Gastrocnemius medialis (tissue), 4 donors: ENCODE results near the gene NCK1. TPM values are rescaled to one million over a fixed set of nuclear protein-coding genes. Genes with fewer than 3 reads are reported as not detected.

Experiments used
- ATAC-seq, 2 donors: fragments of 150-250 bp; one replicate each; pipeline ENCODE4 v1.9.1; 2016
- DNase-seq, 2 donors: peaks; one replicate each; pipeline ENCODE4 v3.0.0-alpha.2; 2019
- H3K27ac ChIP-seq, 4 donors: fragments of 200-600 bp; sonication (generic); 1 replicate in 1 of 4; 2 replicates in 3 of 4; pipeline ENCODE4 v1.5.1; 2016 to 2018; ENCODE audit warnings: mild to moderate bottlenecking in 2 of 4, moderate library complexity in 1 of 4
- H3K27me3 ChIP-seq, 3 donors: fragments of 200-600 bp; sonication (generic) in 2 of 3; 1 replicate in 1 of 3; 2 replicates in 2 of 3; pipeline versions ENCODE4 v1.5.1 to v1.6.0; 2016 to 2019; ENCODE audit warnings: mild to moderate bottlenecking in 1 of 3, moderate library complexity in 1 of 3
- H3K36me3 ChIP-seq, 2 donors: fragments of 200-600 bp; sonication (generic) in 1 of 2; one replicate each; pipeline ENCODE4 v1.5.1; 2017 to 2018
- H3K4me1 ChIP-seq, 2 donors: fragments of 200-600 bp; sonication (generic) in 1 of 2; one replicate each; pipeline ENCODE4 v1.5.1; 2016 to 2017; ENCODE audit warnings: mild to moderate bottlenecking in 2 of 2
- H3K4me3 ChIP-seq, 4 donors: fragments of 200-600 bp; sonication (generic) in 3 of 4; 1 replicate in 1 of 4; 2 replicates in 3 of 4; pipeline ENCODE4 v1.5.1; 2016 to 2019; ENCODE audit warnings: mild to moderate bottlenecking in 2 of 4
- H3K9me3 ChIP-seq, 3 donors: fragments of 200-600 bp; sonication (generic) in 2 of 3; 1 replicate in 1 of 3; 2 replicates in 2 of 3; pipeline ENCODE4 v1.5.1; 2016 to 2019
- CTCF ChIP-seq, 5 experiments: fragments of 450-650 bp in 3 of 5; fragments of 200-600 bp in 2 of 5; sonication (generic) in 2 of 5; IDR thresholded peaks in 4 of 5; conservative IDR thresholded peaks in 1 of 5; 1 replicate in 4 of 5; 2 replicates in 1 of 5; pipeline ENCODE4 v1.5.1; 2016 to 2019; ENCODE audit warnings: antibody characterized with exemption in 5 of 5, mild to moderate bottlenecking in 3 of 5, moderate library complexity in 3 of 5
- POLR2A ChIP-seq, 2 donors: fragments of 450-650 bp; IDR thresholded peaks; one replicate each; pipeline ENCODE4 v1.6.1; 2017; ENCODE audit warnings: antibody characterized with exemption in 2 of 2, mild to moderate bottlenecking in 2 of 2, moderate library complexity in 2 of 2
- in situ Hi-C, 4 donors: fragments of 200-750 bp; cut with MboI; loops; one replicate each; pipeline versions ENCODE4 v1.15.0 to v1.8.0; 2017; ENCODE audit warnings: low sequenced_read_pairs in 4 of 4
- intact Hi-C: fragments of 100-400 bp; cut with DNase I; formaldehyde crosslinking; loops from one replicate; pipeline ENCODE4 v1.15.1; 2023; ENCODE audit warnings: low total_unique reads
- total RNA-seq, 4 donors: library from RNA; depleted of rRNA; stranded (reverse); fragments of >200 nt; gene quantifications; one replicate each; pipeline versions ENCODE4 v1.1.0 to v1.2.3, GENCODE V29; 2016

NCK1 gene
- total RNA-seq, 4 donors from 2014 or later: 23.5 to 36.6 (median 27.0) TPM

DNA sequence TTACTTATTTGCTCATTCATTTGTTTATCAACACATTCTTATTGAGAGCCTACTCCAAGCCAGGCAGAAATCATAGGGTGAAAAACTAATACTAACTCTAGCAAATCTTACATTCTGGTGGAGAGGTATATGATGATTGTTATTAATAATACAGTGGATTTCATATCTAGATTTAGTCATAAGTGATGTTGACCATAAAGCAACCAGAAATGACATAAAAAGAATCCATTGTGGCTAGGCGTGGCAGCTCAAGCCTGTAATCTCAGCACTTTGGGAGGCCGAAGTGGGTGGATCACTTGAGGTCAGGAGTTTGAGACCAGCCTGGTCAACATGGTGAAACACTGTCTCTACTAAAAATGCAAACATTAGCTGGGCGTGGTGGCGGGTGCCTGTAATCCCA lies 69.6 kb downstream of the NCK1 start:
- ATAC-seq: no peak
- H3K27ac ChIP-seq: peak overlapping the region in 3 of 4 donors; percentile 32 to 62 (median 60)
- H3K27me3 ChIP-seq: no peaks in the 10 kb centered on the region
- H3K9me3 ChIP-seq: no peaks in the 10 kb centered on the region
- no peak for DNase-seq
- in situ Hi-C loops (no loop called here), intact Hi-C loops (loop anchor here (10.0 kb wide), 1 partner anchor 67 kb away; the partner anchor contains the start of gene NCK1)
- H3K4me1 ChIP-seq: peaks cover 17 to 20% of the 10 kb centered on the region in 2 donors
- H3K4me3 ChIP-seq: peak overlapping the region in 3 of 4 donors; percentile 4 to 44 (median 36)
- H3K36me3 ChIP-seq: no peaks in the 10 kb centered on the region
- TF ChIP-seq CTCF (IDR thresholded peaks at IDR 0.05 in 4 of 5, conservative IDR thresholded peaks at IDR 0.05 in 1 of 5) (no peak), POLR2A (IDR thresholded peaks at IDR 0.05) (no peak)

- intact Hi-C loops (loop anchor here (10.0 kb wide), 1 partner anchor 68 kb away; the partner anchor contains the start of gene NCK1), in situ Hi-C loops (no loop called here)
- Histone ChIP-seq H3K9me3 (no peaks in the 10 kb centered on the region), H3K27me3 (no peaks in the 10 kb centered on the region), H3K4me3 (peak overlapping the region in 1 of 4 donors; percentile 44), H3K4me1 (peaks cover 17 to 20% of the 10 kb centered on the region in 2 donors), H3K36me3 (no peaks in the 10 kb centered on the region), H3K27ac (peak overlapping the region in 3 of 4 donors; percentile 30 to 45 (median 39))
- ATAC-seq: no peak
- no peak for DNase-seq
- no peak for TF ChIP-seq POLR2A (IDR thresholded peaks at IDR 0.05)
- no peak for TF ChIP-seq CTCF (IDR thresholded peaks at IDR 0.05 in 4 of 5, conservative IDR thresholded peaks at IDR 0.05 in 1 of 5)
These were observed 70.5 kb downstream of the NCK1 start for GRCh38 chr3:136932523-136932922.

GRCh38 chr3:136932978-136933772 lies 71.2 kb downstream of the NCK1 start:
- Histone ChIP-seq H3K4me1 (peaks cover 17 to 20% of the 10 kb centered on the region in 2 donors), H3K27ac (peak overlapping the region in 3 of 4 donors; percentile 30 to 45 (median 39)), H3K9me3 (no peaks in the 10 kb centered on the region), H3K4me3 (peak overlapping the region in 1 of 4 donors; percentile 44), H3K36me3 (no peaks in the 10 kb centered on the region), H3K27me3 (no peaks in the 10 kb centered on the region)
- DNase-seq (no peak), ATAC-seq (no peak)
- no peak for TF ChIP-seq CTCF (IDR thresholded peaks at IDR 0.05 in 4 of 5, conservative IDR thresholded peaks at IDR 0.05 in 1 of 5)
- TF ChIP-seq POLR2A (IDR thresholded peaks at IDR 0.05): no peak
- intact Hi-C loops (loop anchor here (10.0 kb wide), 1 partner anchor 68 kb away; the partner anchor contains the start of gene NCK1), in situ Hi-C loops (no loop called here)

DNA sequence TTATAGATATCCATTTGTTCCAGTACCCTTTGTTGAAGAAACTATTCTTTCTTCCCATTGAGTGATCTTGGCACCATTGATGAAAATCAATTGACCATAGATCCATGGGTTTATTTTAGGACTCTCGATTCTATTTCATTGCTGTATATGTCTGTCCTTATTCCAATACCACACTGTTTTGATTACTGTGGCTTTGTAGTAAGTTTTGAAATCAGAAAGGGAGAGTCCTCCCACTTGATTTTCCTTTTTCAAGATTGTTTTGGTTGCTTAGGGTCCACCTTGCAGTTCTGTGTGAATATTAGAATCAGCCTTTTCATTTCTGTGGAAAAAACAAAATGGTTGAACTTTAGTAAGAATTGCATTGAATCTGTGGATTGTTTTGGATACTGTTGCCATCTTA lies 75.2 kb downstream of the NCK1 start:
- Histone ChIP-seq H3K36me3 (no peaks in the 10 kb centered on the region), H3K27ac (no peak overlapping the region)
- intact Hi-C loops: loop anchor here (10.0 kb wide), 1 partner anchor 72 kb away; the partner anchor contains the start of gene NCK1

More for the DNA sequence above, 75.2 kb downstream of the NCK1 start:
- no peak for ATAC-seq
- Histone ChIP-seq H3K4me3 (no peak overlapping the region), H3K27me3 (no peaks in the 10 kb centered on the region), H3K9me3 (no peaks in the 10 kb centered on the region), H3K4me1 (peaks cover 5 to 24% of the 10 kb centered on the region in 2 donors)
- no peak for DNase-seq
- in situ Hi-C loops: no loop called here
- TF ChIP-seq POLR2A (IDR thresholded peaks at IDR 0.05): no peak
- TF ChIP-seq CTCF (IDR thresholded peaks at IDR 0.05 in 4 of 5, conservative IDR thresholded peaks at IDR 0.05 in 1 of 5): no peak
